Right atrium auricular region (tissue), 2 donors: ENCODE data around the gene PIGN. TPM values are rescaled to one million over a fixed set of nuclear protein-coding genes. Genes with fewer than 3 reads are reported as not detected.

ENCODE experiments used
- DNase-seq: peaks from one replicate; pipeline ENCODE4 v3.0.0-alpha.2; 2019; ENCODE audit warnings: low spot score
- H3K27ac ChIP-seq, 2 donors: fragments of 200-600 bp; sonication (generic); 1 replicate in 1 of 2; 2 replicates in 1 of 2; pipeline ENCODE4 v1.5.1; 2016 to 2019
- H3K27me3 ChIP-seq, 2 donors: fragments of 200-600 bp; sonication (generic); one replicate each; pipeline versions ENCODE4 v1.5.1 to v1.6.0; 2017 to 2019
- H3K36me3 ChIP-seq: fragments of 200-600 bp; sonication (generic); one replicate; pipeline ENCODE4 v1.5.1; 2016
- H3K4me1 ChIP-seq, 2 donors: fragments of 200-600 bp; sonication (generic); one replicate each; pipeline versions ENCODE4 v1.5.1 to v1.6.0; 2017 to 2019
- H3K4me3 ChIP-seq, 2 donors: fragments of 200-600 bp; sonication (generic); 1 replicate in 1 of 2; 2 replicates in 1 of 2; pipeline ENCODE4 v1.5.1; 2017 to 2019; ENCODE audit warnings: mild to moderate bottlenecking in 1 of 2, moderate library complexity in 1 of 2
- H3K9me3 ChIP-seq, 2 donors: fragments of 200-600 bp; sonication (generic); one replicate each; pipeline ENCODE4 v1.5.1; 2019
- total RNA-seq, 2 donors: library from RNA; depleted of rRNA; stranded (reverse); fragments of >200 nt; gene quantifications; one replicate each; pipeline ENCODE4 v1.1.0, GENCODE V29; 2016
- TF ChIP-seq, protein P1 (sequence below), 2 donors: fragments of 200-600 bp; sonication (generic); IDR thresholded peaks; one replicate each; pipeline ENCODE4 v1.5.1; 2019; ENCODE audit warnings: antibody characterized with exemption in 2 of 2

Gene PIGN
- total RNA-seq, 2 donors from 2014 or later, result 10.8 to 16.8 TPM

DNA sequence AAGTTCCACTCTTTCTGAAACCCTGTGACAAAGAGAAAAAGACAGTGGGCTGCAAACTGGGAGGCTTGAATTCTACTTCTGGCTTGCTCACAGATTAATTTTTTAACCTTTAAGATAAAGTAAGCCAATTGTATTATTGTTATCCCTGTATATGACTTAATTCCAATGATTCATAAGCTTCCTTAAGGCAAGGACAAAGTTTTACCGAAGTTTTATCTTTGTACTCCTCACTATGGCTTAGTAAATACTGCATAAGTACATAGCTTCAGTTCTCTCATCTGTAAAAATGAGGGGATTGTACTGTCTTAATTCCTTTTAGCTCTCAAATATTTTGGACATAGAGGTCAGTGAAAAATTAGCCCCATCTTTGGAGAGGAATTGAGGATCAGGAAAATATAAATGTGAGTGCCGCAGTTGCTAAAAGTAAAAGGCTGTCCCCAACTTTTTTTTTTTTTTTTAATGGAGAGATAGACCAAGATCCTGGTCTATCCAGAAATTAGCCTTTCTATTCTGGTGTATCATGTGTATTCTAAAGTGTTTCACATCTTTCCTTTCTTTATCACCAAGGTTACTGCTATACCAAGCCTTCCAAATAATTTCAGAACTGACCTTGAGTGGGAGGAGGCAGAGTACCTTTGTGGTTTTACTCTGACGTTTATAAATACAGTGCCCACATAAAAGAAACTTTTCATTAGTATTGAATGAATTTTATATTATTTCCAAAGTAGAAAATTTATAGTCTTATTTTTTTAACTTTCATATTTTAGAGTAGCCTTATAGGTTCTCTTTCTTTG is 13.5 kb upstream of the PIGN start:
- Histone ChIP-seq H3K4me3 (no peak overlapping the region), H3K4me1 (peaks cover 0 to 19% of the 10 kb centered on the region in 2 donors), H3K36me3 (no peaks in the 10 kb centered on the region), H3K27me3 (no peaks in the 10 kb centered on the region), H3K27ac (no peak overlapping the region), H3K9me3 (no peaks in the 10 kb centered on the region)
- TF ChIP-seq, protein P1, sequence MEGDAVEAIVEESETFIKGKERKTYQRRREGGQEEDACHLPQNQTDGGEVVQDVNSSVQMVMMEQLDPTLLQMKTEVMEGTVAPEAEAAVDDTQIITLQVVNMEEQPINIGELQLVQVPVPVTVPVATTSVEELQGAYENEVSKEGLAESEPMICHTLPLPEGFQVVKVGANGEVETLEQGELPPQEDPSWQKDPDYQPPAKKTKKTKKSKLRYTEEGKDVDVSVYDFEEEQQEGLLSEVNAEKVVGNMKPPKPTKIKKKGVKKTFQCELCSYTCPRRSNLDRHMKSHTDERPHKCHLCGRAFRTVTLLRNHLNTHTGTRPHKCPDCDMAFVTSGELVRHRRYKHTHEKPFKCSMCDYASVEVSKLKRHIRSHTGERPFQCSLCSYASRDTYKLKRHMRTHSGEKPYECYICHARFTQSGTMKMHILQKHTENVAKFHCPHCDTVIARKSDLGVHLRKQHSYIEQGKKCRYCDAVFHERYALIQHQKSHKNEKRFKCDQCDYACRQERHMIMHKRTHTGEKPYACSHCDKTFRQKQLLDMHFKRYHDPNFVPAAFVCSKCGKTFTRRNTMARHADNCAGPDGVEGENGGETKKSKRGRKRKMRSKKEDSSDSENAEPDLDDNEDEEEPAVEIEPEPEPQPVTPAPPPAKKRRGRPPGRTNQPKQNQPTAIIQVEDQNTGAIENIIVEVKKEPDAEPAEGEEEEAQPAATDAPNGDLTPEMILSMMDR (IDR thresholded peaks at IDR 0.05), result no peak
- DNase-seq, result no peak

DNA sequence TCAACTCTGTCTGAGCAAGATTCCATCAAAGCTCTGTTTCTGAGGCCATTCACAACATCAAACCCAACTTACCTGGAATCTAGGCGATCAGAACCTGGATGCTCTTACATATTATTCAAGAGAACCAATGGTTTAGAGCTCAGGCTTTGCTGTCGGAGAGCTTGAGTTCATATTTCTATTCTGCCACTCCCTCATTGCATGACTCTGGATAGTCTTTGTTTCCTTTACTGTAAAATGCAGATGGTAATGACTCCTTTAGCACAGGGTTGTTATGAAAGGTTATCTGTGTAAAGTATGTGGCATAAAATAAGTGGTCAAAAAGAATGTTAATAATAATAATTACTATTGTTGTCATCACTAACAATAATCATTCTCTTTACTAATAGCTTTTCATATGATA is 12.8 kb upstream of the PIGN start:
- H3K4me3 ChIP-seq, result no peak overlapping the region
- DNase-seq, result no peak
- H3K27ac ChIP-seq, result no peak overlapping the region
- H3K36me3 ChIP-seq, result no peaks in the 10 kb centered on the region
- H3K27me3 ChIP-seq, result no peaks in the 10 kb centered on the region
- peaks cover 0 to 23% of the 10 kb centered on the region in 2 donors for H3K4me1 ChIP-seq
- H3K9me3 ChIP-seq, result no peaks in the 10 kb centered on the region
- TF ChIP-seq, protein P1 (IDR thresholded peaks at IDR 0.05), result no peak

DNA sequence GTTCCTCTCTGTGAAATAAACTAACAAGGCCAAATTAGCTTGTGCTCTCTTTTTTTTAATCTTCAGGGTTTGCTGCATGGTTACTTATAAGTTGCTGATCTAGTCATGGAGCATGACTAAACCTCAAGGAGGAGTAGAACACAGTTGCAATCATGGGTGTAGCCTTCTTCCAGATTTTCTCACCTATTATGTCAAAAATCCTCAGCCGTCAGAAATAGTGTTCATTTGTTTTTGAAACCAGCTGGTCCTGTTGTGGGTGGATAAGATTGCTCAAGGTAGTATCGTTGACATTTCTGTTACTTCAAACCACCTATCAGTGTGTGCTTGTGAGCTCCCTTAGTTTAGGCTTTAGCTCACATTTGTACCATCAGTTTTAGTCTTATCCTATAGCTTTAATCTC is 11.4 kb upstream of the PIGN start:
- TF ChIP-seq, protein P1 (IDR thresholded peaks at IDR 0.05), result no peak
- no peaks in the 10 kb centered on the region for H3K36me3 ChIP-seq
- H3K4me3 ChIP-seq, result no peak overlapping the region
- no peak for DNase-seq
- H3K4me1 ChIP-seq, result peaks cover 0 to 23% of the 10 kb centered on the region in 2 donors
- H3K27me3 ChIP-seq, result no peaks in the 10 kb centered on the region
- no peak overlapping the region for H3K27ac ChIP-seq
- no peaks in the 10 kb centered on the region for H3K9me3 ChIP-seq

DNA sequence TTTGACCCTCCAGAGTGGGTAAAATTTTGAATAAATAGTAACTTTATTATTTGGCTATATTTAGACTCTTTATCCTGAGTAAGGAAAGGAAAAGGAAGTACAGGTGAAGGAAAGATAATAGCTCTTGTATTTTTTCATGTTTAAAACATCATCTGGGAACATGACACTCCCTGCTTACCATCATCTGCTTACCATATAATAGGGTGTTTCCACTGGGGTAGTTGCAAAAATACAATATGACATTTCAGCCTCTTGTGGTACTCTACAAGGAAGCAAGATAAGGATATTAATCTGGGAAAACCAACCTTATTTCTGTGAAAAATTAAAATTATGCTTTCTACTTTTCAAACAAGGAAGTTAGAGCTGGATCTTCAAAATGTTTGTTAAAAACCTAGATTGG is 10.1 kb upstream of the PIGN start:
- H3K4me1 ChIP-seq, result peaks cover 0 to 23% of the 10 kb centered on the region in 2 donors

DNA sequence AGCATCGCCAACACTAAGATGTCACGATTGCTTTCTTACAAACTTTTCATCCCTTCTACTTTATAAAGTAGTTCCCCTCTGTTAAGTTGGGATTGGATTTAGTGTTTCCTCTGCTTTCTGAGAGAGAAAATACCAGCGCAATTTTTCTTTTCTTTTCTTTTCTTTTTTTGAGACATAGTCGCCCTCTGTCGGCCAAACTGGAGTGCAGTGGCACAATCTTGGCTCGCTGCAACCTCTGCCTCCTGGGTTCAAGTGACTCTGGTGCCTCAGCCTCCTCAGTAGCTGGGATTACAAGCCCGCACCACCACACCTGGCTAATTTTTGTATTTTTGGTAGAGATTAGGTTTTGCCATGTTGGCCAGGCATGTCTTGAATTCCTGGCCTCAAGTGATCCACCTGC is 9.2 kb upstream of the PIGN start:
- TF ChIP-seq, protein P1 (IDR thresholded peaks at IDR 0.05), result no peak
- Histone ChIP-seq H3K36me3 (no peaks in the 10 kb centered on the region), H3K27me3 (no peaks in the 10 kb centered on the region), H3K27ac (no peak overlapping the region), H3K4me3 (no peak overlapping the region), H3K9me3 (no peaks in the 10 kb centered on the region), H3K4me1 (peaks cover 0 to 27% of the 10 kb centered on the region in 2 donors)
- DNase-seq, result no peak

More for the DNA sequence above, 10.1 kb upstream of the PIGN start:
- Histone ChIP-seq H3K27me3 (no peaks in the 10 kb centered on the region), H3K27ac (no peak overlapping the region), H3K9me3 (no peaks in the 10 kb centered on the region), H3K4me3 (no peak overlapping the region), H3K36me3 (no peaks in the 10 kb centered on the region)
- TF ChIP-seq, protein P1 (IDR thresholded peaks at IDR 0.05), result no peak
- no peak for DNase-seq

DNA sequence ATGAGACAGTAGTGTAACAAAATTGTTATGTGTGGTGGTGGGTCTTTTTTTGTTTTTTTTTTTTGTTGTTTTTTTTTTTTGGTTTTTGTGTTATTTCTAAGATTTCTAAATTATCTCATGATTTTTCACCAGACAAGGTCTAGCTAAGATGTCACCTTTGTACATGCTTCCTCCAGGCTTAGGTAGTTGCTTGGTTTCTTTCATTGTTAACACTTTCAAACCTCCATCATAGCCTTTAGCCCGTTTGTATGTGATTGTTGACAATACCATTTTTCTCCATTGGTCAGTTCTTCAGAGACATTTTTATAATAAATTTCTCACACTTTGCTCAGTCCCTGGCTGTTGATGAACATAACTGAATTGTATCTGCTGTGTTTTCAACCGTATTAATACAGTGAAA is 2.4 kb upstream of the PIGN start:
- peaks cover 0 to 44% of the 10 kb centered on the region in 2 donors for H3K4me1 ChIP-seq
- H3K27me3 ChIP-seq, result no peaks in the 10 kb centered on the region
- H3K27ac ChIP-seq, result no peak overlapping the region
- no peak overlapping the region for H3K4me3 ChIP-seq
- no peaks in the 10 kb centered on the region for H3K9me3 ChIP-seq
- TF ChIP-seq, protein P1 (IDR thresholded peaks at IDR 0.05), result no peak
- no peak for DNase-seq
- no peaks in the 10 kb centered on the region for H3K36me3 ChIP-seq
